GM12878 (cell line): ENCODE data around the gene SEPTIN6.

Experiments
- CHD4 ChIP-seq: fragments of 200-600 bp; sonication (generic); IDR thresholded peaks from 2 replicates; pipeline ENCODE4 v1.6.1; 2016; ENCODE audit warnings: mild to moderate bottlenecking
- RCOR1 ChIP-seq: conservative IDR thresholded peaks from 2 replicates; pipeline ENCODE4 v1.6.1; 2012; ENCODE audit warnings: low read depth, low read length, improper control_type of control experiment

DNA sequence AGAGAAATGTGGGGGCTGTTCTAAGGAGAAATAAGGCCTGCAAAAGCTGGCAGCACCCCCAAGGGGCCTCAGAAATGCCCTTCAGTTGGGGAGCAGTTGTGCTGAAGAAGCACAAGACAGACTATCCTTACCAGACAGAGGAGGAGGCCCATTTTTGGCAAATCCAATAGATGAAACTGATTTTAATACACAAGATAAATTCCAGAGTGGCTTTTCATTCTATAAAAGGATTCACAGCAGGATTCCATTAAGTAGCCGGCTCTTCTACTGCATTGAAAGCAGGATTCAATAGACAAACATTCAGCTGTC, 8.1 kb downstream of the SEPTIN6 start:
- TF ChIP-seq RCOR1, result no peak
- no peak for TF ChIP-seq CHD4
